Measurements from ENCODE around the gene INPP4B.

The INPP4B gene

GRCh38 chr4:142443469-142443868 lies 402.6 kb downstream of the INPP4B start:
- no peak for DNase-seq

DNA sequence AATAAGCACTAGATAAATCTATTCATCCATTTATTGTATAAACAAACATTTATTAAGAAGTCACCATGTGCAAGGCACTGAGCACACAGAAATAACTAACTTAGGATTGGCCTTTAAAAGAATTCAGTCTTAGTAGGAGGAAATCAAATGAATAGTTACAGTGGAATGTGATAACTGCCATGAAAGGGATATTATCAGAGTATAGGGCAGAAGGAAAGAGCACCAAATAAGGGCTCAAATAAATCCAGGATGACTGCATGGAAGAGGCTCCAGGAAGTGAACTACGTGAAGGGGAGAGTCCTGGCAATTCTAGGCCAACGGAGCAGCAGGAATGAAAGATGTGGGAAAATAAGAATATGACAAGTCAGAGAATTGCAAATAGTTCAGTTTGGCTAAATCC lies 406.0 kb downstream of the INPP4B start:
- no peak for DNase-seq

- DNase-seq: no peak
These were observed 410.4 kb downstream of the INPP4B start for GRCh38 chr4:142435599-142436235.

- no peak for DNase-seq
These were observed 411.4 kb downstream of the INPP4B start for GRCh38 chr4:142434519-142435224.

DNA sequence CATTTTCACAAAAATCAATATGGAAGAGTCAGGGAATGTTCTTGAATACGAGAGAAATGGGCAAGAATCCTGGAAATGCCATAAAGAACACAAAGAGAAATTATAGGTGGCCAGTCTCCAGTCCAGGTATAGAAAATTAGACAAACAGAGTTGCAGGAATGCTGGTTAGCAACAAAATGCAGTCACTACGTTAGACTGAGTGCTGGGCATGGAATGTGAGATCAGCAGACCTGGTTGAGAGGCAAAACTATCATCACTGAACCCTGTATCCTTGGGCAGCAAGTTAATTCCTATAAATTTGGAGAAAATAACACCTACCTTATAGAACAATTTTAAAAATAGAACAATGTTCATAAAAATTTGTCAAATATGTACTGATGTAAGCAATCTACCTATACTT lies 417.4 kb downstream of the INPP4B start:
- DNase-seq: no peak

DNA sequence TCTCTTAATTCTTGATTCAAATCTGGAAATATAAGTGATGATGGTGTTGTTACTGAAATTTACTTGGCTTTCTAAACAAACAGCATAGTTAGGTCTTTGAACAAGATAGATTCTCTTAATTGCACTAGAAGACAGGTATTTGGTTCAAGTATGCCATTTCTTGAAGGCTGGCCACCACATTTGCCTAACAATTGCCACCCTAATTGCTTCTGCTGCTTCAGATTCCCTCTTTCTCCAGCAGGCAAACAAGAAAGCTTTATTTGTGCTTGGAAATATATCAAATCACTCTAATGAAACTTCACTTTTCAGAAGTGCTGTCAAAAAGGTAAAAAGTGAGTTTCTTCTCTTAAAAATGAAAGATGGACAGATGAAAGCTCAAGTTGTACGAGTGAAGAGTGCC lies 418.6 kb downstream of the INPP4B start:
- no peak for DNase-seq

DNA sequence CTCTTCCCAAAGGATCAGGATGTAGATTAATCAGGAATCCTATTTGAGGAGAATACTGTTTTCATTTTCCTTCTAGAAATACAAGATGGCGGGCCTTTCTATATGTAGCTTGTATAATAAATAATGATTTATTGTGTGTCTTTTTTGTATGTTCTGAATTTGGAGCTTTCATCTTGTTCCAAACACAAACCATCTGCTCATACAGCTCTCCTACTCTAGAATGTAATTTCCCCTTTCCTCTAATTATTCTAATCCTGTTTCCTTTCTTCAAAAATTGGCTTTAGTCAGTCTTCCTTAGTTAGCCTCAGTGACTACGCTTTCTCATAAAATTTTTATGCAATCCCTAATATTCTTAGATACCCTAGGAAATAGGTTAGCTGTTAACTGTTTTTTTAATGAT lies 422.2 kb downstream of the INPP4B start:
- no peak for DNase-seq

GRCh38 chr4:142420311-142421095 lies 425.6 kb downstream of the INPP4B start:
- DNase-seq: no peak

DNA sequence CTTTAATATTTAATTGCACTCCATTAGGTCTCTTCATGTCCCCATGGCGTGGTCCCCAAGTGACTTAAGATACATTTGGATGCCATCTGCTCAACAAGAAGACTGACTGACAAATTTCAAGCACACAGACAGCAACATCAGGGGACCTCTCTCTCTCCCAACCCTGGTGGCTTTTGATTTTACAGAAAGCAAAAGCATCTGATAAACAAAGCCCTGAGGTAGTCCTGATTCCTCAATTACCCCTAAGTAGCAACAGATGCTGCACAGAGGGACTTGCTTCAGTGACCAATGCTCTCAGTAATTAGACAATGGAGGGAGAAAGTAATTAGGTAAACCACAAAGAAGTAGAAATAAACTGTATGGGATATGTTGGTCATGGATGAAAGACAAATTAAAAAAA lies 426.4 kb downstream of the INPP4B start:
- DNase-seq: no peak

DNA sequence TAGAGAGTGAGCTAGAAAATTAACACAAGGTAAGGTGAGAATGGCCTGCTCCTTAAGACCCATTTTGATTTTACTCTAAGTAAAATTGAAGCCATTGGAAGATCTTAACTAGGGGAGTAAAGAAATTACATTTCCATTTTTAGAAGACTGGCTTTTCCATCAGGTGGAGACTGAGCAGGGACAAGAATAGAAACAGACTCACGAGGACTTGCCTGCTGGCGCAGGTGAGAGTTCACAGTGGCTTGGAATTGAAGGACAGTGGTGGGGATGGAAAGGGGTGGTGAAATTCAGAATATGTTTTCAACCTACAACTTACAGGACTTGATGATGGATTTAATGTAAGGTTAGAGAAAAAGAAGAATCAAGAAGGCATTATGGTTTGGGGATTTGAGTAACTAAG lies 427.4 kb downstream of the INPP4B start:
- DNase-seq: no peak

DNA sequence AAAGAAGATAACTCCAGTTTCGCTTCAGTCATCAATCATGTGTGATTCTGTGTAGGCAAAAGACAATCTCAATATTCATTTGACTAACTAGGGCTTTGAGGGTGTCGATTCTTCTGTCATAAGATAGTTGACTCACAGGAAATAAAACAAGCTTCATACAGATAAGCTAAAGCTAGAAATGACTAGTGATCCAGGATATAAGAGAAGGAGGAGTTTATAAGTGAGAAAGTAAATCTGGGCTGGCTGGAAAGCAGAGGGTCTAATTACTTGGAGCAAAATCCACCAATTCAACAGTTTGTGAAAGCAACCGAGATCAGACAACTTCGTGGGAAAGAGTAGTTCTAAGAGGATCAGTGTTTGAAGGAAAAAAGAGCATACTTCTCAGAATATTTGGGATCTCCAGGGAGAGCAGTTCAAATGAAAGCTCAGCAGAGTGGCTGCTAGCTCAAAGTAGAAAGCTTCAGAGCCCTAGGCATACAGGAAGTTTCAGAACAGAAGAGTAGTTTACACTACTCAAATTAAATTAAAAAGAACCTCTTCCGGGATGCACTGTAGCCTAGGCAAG lies 429.3 kb downstream of the INPP4B start:
- DNase-seq: no peak

DNA sequence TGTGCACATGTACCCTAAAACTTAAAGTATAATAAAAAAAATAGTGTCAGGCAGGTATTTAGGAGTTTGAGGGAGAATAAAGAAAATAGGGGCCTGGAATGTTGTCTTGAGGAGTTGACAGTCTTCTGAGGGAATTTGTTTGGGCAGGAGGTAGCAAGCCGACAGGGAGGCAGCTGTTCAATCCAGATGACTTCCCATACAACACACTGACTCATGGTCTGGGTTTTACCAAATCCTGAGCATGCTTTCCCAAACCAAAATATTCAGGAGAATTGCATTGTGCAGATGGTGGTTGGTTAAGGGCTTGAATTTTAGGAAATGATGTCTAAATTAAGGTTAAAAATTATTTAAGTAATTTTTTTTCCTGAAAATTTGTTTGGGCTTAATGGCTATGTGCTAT lies 430.0 kb downstream of the INPP4B start:
- no peak for DNase-seq

GRCh38 chr4:142414366-142414990 lies 431.6 kb downstream of the INPP4B start:
- DNase-seq: no peak

DNA sequence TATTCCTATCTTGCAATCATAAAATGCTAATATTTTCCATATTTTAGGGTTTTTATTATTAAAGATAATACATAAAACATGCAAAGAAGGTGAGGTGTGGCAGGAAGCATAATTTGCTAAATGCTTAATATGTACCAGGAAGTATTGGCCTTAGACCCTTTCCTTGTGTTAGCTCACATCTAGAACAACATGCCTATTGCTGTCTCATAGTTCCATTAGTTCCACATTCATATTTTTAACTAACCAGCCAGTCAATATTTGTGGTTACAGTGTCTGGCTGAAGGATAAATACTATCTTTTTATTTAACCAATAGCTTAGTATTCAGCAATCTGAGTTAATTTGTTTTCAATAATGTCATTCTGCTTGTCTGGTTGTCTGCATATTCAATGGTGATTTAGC lies 432.6 kb downstream of the INPP4B start:
- DNase-seq: no peak

DNA sequence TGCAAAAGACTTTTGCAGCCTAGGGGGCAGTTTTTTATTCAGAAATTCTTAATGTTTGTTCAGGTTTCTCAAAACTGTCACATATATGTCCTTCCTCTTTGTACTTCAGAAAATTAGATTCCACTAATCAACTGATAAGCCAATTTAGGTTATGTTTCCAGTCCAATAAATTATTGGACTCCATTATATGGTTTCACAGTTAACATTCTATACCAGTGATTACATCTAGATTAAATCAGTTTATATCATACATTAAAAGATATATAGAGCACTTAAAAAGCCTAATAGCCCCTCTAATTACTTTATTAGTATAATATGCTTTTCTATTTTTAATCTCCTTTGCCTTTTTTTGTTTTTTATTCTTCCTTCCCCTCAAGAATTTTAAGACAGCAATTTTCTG lies 434.1 kb downstream of the INPP4B start:
- DNase-seq: no peak

GRCh38 chr4:142408003-142408441 lies 438.1 kb downstream of the INPP4B start:
- DNase-seq: no peak

DNA sequence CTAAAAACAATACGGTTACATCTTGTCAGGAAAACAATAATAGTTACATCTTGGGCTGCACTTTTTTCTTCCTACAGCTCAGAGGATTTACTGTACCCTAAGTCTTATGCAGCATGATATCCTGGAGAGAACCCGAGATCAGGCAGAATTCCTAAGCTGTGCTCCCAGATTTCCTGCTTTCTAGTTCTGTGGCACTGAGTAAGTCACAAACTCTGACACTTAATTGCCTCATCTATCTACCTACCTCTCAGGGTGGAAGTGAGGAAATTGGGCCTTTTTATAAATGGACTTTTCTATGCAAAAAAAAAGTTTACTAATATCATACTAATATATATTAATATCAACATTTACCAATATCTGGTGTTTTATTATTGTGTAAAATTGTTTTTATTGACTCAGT lies 438.5 kb downstream of the INPP4B start:
- no peak for DNase-seq

GRCh38 chr4:142406917-142407501 lies 439.1 kb downstream of the INPP4B start:
- peak; percentile 28 for DNase-seq

GRCh38 chr4:142406499-142406835 lies 439.6 kb downstream of the INPP4B start:
- no peak for DNase-seq

DNA sequence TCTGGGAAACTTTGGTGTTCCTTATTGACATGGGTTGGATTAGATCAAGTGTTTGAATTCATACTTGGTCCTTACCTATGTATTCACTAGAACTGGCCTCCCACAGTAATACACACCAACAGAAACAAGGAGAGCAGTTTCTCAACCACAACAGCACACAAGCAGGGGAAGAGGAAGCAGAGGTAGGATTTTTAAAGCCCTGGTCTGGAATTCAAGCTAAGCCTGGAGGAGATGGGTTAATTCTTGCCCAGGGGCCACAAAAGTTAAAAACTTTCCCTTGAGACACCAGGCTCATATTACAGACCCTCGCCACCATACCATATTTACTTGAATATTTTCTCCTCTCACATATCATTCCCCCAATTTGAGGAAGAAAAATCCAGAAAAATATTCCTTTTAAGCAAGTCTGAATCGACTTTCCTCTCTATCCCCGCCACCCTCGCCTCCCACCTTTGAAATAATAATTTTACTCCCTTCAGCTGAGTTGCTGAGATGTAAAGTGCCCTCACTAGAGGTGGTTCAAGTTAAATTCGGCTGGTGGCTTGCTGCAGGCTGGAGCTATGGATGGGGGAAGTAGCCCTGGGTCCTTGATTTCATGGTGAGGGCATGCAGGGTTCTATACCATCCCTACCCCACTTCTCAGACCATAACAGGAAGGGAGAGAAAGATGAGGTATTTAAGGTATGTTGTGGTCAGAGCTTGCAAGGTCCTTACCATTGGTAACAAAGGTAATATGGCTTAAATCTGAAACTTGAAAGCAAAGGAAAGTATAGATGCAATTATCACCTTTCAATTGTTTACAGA lies 440.2 kb downstream of the INPP4B start:
- no peak for DNase-seq

DNA sequence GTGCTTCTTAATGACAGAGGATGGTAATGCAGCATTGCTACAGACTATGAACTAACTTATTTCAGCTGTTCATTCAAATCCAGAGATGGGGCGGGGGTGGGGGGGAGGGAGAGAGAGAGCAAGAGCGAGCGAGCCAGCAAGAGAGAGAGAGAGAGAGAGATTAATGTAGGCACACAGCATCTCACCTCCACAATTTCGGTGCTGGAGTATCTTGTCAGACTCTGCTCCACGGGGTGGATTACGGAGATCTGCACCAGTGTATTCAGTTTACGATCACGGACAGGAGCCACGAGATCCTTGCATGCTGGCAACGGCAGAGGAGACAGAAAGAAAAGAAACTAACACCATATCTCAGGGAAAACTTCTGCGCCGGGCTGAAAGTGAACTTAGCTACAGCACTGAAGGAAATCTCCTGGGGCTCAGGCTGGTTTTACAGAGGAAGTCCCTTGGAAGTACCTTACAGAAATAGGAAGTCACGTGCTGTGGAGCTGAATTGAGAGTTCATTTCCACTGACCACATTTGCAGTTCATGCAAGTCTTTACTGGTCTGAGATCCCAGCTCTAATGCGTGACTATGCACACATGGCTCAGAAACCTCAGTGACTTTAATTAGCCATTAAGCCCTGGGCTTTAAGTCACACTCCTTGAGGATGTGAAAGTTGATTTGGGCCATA lies 440.9 kb downstream of the INPP4B start:
- DNase-seq: peak; percentile 46
